AG04449 (cell line): ENCODE data around the gene SULF2.

Experiments used
- CTCF ChIA-PET: fragments of 350-600 bp; formaldehyde crosslinking; extraction: SDS; loops from one replicate; lab custom pipeline; 2021; ENCODE audit warnings: antibody characterized with exemption; lab: Yijun Ruan, JAX
- POLR2A ChIA-PET: fragments of 400-600, 350-600 bp; formaldehyde crosslinking; extraction: SDS; loops from one replicate; lab custom pipeline; 2020; ENCODE audit warnings: antibody characterized with exemption, inconsistent platforms; lab: Yijun Ruan, JAX
- DNase-seq: peaks from one replicate; pipeline ENCODE4 v3.0.0-alpha.2; 2010; ENCODE audit warnings: low read depth, low spot score
- H3K4me3 ChIP-seq: 2 replicates; pipeline ENCODE4 v1.5.1; 2011; ENCODE audit warnings: low read depth, mild to moderate bottlenecking, control low read depth, low read length
- CTCF ChIP-seq: IDR thresholded peaks from one replicate; pipeline ENCODE4 v1.5.1; 2011; ENCODE audit warnings: mild to moderate bottlenecking, moderate library complexity, low read length, control low read depth, inconsistent platforms; ENCODE audit not compliant: insufficient read depth; ENCODE audit errors: missing control alignments

The SULF2 gene

GRCh38 chr20:47708140-47708807, 77.0 kb downstream of the SULF2 start:
- ChIA-PET POLR2A (no interaction called here), CTCF (interaction anchor here (1.4 to 3.5 kb wide), 3 partner anchors 13 to 912 kb away, joined by 4 to 13 read pairs (median 6); no protein-coding TSS in a partner anchor)
- no peak for TF ChIP-seq CTCF
- DNase-seq, result no peak
- H3K4me3 ChIP-seq, result no peak overlapping the region

- no peak for DNase-seq
- TF ChIP-seq CTCF, result no peak
- no peak overlapping the region for H3K4me3 ChIP-seq
- POLR2A ChIA-PET, result no interaction called here
- CTCF ChIA-PET, result no interaction called here
Measured at GRCh38 chr20:47706345-47706744, 78.9 kb downstream of the SULF2 start.

GRCh38 chr20:47705497-47705856, 79.8 kb downstream of the SULF2 start:
- H3K4me3 ChIP-seq, result no peak overlapping the region
- no peak for TF ChIP-seq CTCF
- ChIA-PET POLR2A (no interaction called here), CTCF (interaction anchor here (2.3 kb wide), 1 partner anchor 19 kb away, joined by 7 read pairs; no protein-coding TSS in a partner anchor)
- DNase-seq, result no peak

GRCh38 chr20:47704746-47705496, 80.4 kb downstream of the SULF2 start:
- CTCF ChIA-PET, result interaction anchor here (0.6 to 2.3 kb wide), 3 partner anchors 12 to 20 kb away, joined by 3 to 7 read pairs (median 3); no protein-coding TSS in a partner anchor
- POLR2A ChIA-PET, result no interaction called here
- H3K4me3 ChIP-seq, result no peak overlapping the region
- no peak for TF ChIP-seq CTCF
- DNase-seq, result no peak

GRCh38 chr20:47703748-47704147, 81.5 kb downstream of the SULF2 start:
- no peak overlapping the region for H3K4me3 ChIP-seq
- TF ChIP-seq CTCF, result no peak
- no peak for DNase-seq
- ChIA-PET CTCF (interaction anchor here (1.5 to 2.3 kb wide), 2 partner anchors 11 to 21 kb away, joined by 3 to 7 read pairs; no protein-coding TSS in a partner anchor), POLR2A (no interaction called here)

- no peak for DNase-seq
- H3K4me3 ChIP-seq, result no peak overlapping the region
- ChIA-PET POLR2A (no interaction called here), CTCF (no interaction called here)
- no peak for TF ChIP-seq CTCF
Measured at GRCh38 chr20:47701612-47702011, 83.7 kb downstream of the SULF2 start.
